ENCODE measurements around the gene FYCO1. TPM values are rescaled to one million over a fixed set of nuclear protein-coding genes. Genes with fewer than 3 reads are reported as not detected.

FYCO1 gene
- total and polyA plus RNA-seq, 8 donors: 19.0 to 42.7 (median 20.4) TPM

DNA sequence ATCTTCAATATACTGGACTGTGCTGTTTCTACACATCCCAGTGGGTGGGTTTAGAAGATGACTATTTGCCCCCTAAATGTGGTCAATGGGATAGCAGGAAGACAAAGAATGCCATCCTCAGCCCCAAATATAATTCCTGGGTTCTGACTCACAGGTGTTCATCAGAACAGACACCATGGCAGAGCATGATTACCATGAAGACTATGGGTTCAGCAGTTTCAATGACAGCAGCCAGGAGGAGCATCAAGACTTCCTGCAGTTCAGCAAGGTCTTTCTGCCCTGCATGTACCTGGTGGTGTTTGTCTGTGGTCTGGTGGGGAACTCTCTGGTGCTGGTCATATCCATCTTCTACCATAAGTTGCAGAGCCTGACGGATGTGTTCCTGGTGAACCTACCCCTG lies 49.3 kb downstream of the FYCO1 start:
- intact Hi-C loops (cut with DNase I): no loop called here
- no peak for DNase-seq
- Histone ChIP-seq H3K4me1 (peaks cover 2 to 12% of the 10 kb centered on the region in 2 donors), H3K36me3 (peaks cover 0 to 72% of the 10 kb centered on the region in 2 donors), H3K27me3 (no peaks in the 10 kb centered on the region), H3K9me3 (no peaks in the 10 kb centered on the region), H3K27ac (no peak overlapping the region), H3K4me3 (no peak overlapping the region)
- no peak for TF ChIP-seq CTCF (IDR thresholded peaks at IDR 0.05)
- ATAC-seq: no peak

GRCh38 chr3:45944830-45945620 lies 50.6 kb downstream of the FYCO1 start:
- Histone ChIP-seq H3K36me3 (peaks cover 0 to 60% of the 10 kb centered on the region in 2 donors), H3K4me1 (peaks cover 2 to 12% of the 10 kb centered on the region in 2 donors), H3K27ac (no peak overlapping the region), H3K27me3 (no peaks in the 10 kb centered on the region), H3K4me3 (no peak overlapping the region), H3K9me3 (no peaks in the 10 kb centered on the region)
- TF ChIP-seq CTCF (IDR thresholded peaks at IDR 0.05): no peak
- ATAC-seq (no peak), DNase-seq (no peak)
- intact Hi-C loops (cut with DNase I): no loop called here

DNA sequence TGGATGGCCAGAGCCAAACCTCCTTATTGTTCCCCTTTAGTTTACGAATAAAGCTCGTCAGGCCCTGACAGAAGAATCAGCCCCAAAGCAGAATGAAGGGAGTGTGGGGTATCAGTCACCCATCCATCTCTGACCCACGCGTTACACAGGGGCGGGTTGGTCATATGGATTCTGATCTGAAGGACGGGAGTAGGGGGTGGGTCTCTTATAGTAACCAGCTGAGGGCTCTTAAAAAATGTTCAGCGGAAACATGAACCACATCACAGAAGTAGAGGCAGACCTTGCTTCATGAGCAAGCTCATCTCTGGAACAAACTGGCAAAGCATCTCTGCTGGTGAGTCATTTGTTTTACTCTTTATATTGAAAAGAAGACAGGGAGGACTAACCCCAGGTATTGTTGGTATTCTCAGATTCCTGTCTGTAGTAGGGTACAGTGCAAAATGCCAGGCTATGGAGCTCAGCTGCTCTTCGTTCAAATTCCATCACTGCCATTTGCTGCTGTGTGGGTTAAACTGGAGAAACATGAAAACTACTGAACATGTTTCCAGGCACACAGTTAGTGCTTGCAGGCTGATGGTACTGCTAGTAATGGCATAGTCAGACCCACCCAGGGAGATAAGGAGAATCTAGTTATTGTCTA lies 52.3 kb downstream of the FYCO1 start, which contains the start of gene CXCR6:
TSS of gene CXCR6 (plus strand) at position 258 of the 640 bp plus-strand sequence. CDS start 3,018 bp downstream, outside the sequence.
- Histone ChIP-seq H3K36me3 (peaks cover 0 to 43% of the 10 kb centered on the region in 2 donors), H3K27me3 (no peaks in the 10 kb centered on the region), H3K27ac (no peak within 1 kb of the TSS), H3K4me3 (no peak within 1 kb of the TSS), H3K9me3 (no peaks in the 10 kb centered on the region), H3K4me1 (peaks cover 0 to 18% of the 10 kb centered on the region in 2 donors)
- TF ChIP-seq CTCF (IDR thresholded peaks at IDR 0.05): no peak
- ATAC-seq: no peak
- intact Hi-C loops (cut with DNase I): no loop called here
- no peak for DNase-seq

- peaks cover 0 to 37% of the 10 kb centered on the region in 2 donors for H3K36me3 ChIP-seq
- H3K27me3 ChIP-seq: no peaks in the 10 kb centered on the region
- ATAC-seq: no peak
- no peaks in the 10 kb centered on the region for H3K9me3 ChIP-seq
- TF ChIP-seq CTCF (IDR thresholded peaks at IDR 0.05): no peak
- peak in 1 of 4 donors; percentile 11 for DNase-seq
- no peak overlapping the region for H3K27ac ChIP-seq
- no peak overlapping the region for H3K4me3 ChIP-seq
- intact Hi-C loops (cut with DNase I): no loop called here
- peaks cover 0 to 18% of the 10 kb centered on the region in 2 donors for H3K4me1 ChIP-seq
Observed at GRCh38 chr3:45942051-45942825, 53.4 kb downstream of the FYCO1 start.

Measured in left lung (tissue), 10 donors.